CD8-positive, alpha-beta memory T cell (primary cell): ENCODE results near the gene LARP4. TPM values are rescaled to one million over a fixed set of nuclear protein-coding genes. Genes with fewer than 3 reads are reported as not detected.

Experiments used
- CTCF ChIA-PET: fragments of 350-600 bp; sonication (Branson Sonifier 250); formaldehyde crosslinking; loops from one replicate; lab custom pipeline; 2021; ENCODE audit warnings: antibody characterized with exemption; lab: Charles Lee
- POLR2A ChIA-PET: fragments of 350-600 bp; sonication (Branson Sonifier 250); formaldehyde crosslinking; loops from one replicate; lab custom pipeline; 2021; ENCODE audit warnings: antibody characterized with exemption; lab: Charles Lee
- DNase-seq, 5 donors: peaks; one replicate each; pipeline versions ENCODE4 v3.0.0 to v3.0.0-alpha.2; 2020 to 2022; ENCODE audit warnings: mixed read lengths in 1 of 5
- H3K27ac ChIP-seq: one replicate; pipeline ENCODE4 v1.7.0; 2013; ENCODE audit warnings: low read depth, mild to moderate bottlenecking, low read length, moderate library complexity
- H3K27me3 ChIP-seq: 2 replicates; pipeline ENCODE4 v1.7.0; 2013; ENCODE audit warnings: low read length, mild to moderate bottlenecking; ENCODE audit not compliant: insufficient read depth, poor library complexity, severe bottlenecking
- H3K36me3 ChIP-seq: 2 replicates; pipeline ENCODE4 v1.7.0; 2013; ENCODE audit warnings: mild to moderate bottlenecking, low read length, moderate library complexity; ENCODE audit not compliant: insufficient read depth
- H3K4me1 ChIP-seq: 2 replicates; pipeline ENCODE4 v1.7.0; 2013; ENCODE audit warnings: mild to moderate bottlenecking, low read length, moderate library complexity; ENCODE audit not compliant: insufficient read depth
- H3K4me3 ChIP-seq: 2 replicates; pipeline ENCODE4 v1.7.0; 2013; ENCODE audit warnings: mild to moderate bottlenecking, low read length
- H3K9me3 ChIP-seq: 2 replicates; pipeline ENCODE4 v1.7.0; 2013; ENCODE audit warnings: mild to moderate bottlenecking, low read length
- H3K27ac Mint-ChIP-seq, 8 donors: one replicate each; pipeline ENCODE4 v1.8.0; 2020 to 2021; ENCODE audit warnings: mixed read lengths in 8 of 8, mild to moderate bottlenecking in 6 of 8, inconsistent platforms in 3 of 8, moderate library complexity in 3 of 8
- H3K27me3 Mint-ChIP-seq, 2 donors: one replicate each; pipeline ENCODE4 v1.8.0; 2020 to 2021; ENCODE audit warnings: mixed read lengths in 2 of 2, mild to moderate bottlenecking in 1 of 2, moderate library complexity in 1 of 2
- H3K36me3 Mint-ChIP-seq, 3 donors: one replicate each; pipeline ENCODE4 v1.8.0; 2020 to 2021; ENCODE audit warnings: mixed read lengths in 3 of 3, inconsistent platforms in 1 of 3, mild to moderate bottlenecking in 1 of 3
- H3K4me1 Mint-ChIP-seq, 3 donors: one replicate each; pipeline ENCODE4 v1.8.0; 2020 to 2021; ENCODE audit warnings: mixed read lengths in 3 of 3, inconsistent platforms in 1 of 3, mild to moderate bottlenecking in 1 of 3
- H3K4me3 Mint-ChIP-seq, 7 donors: one replicate each; pipeline ENCODE4 v1.8.0; 2020 to 2021; ENCODE audit warnings: mixed read lengths in 7 of 7, mild to moderate bottlenecking in 6 of 7, moderate library complexity in 4 of 7, inconsistent platforms in 2 of 7
- H3K9me3 Mint-ChIP-seq, 5 donors: one replicate each; pipeline ENCODE4 v1.8.0; 2020 to 2022; ENCODE audit warnings: mixed read lengths in 5 of 5, mild to moderate bottlenecking in 3 of 5, moderate library complexity in 2 of 5, inconsistent platforms in 1 of 5
- polyA plus RNA-seq: library from polyadenylated mRNA; unstranded; fragments of 300-500 nt; fragmentation: Illumina TruSeq; gene quantifications from one replicate; pipeline ENCODE4 v1.2.3, GENCODE V29; 2021
- total RNA-seq, 2 experiments: library from RNA; stranded (reverse); gene quantifications; one replicate each; pipeline ENCODE4 v1.2.3, GENCODE V29; 2021

Gene LARP4
- total and polyA plus RNA-seq, 3 experiments from 2014 or later, result 19.5 to 121 (median 110) TPM

DNA sequence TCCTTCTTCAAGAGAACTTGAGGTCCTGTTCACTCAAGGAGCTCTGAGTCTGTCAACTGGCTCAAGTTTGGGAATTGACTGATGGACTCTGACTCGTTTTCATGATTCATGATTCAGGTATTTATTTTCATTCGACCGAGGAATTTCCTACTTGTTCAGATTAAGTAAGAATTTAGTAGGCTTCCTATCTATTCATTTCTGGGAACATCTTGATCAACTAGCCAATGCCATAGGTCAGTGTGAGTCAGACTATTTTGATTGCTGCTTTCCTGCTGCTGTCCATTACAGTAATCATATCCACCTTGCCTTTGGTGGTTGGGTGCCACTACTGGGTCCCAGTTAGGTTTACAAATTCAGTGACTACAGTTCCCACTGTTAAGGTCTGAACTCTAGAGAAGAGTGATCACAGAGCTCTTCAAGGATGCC is 10.4 kb upstream of the LARP4 start:
- POLR2A ChIA-PET, result no interaction called here
- Histone ChIP-seq H3K27ac (no peak overlapping the region), H3K4me3 (no peak overlapping the region), H3K4me1 (no peaks in the 10 kb centered on the region), H3K36me3 (no peaks in the 10 kb centered on the region), H3K9me3 (no peaks in the 10 kb centered on the region), H3K27me3 (no peaks in the 10 kb centered on the region)
- no peak for DNase-seq
- no peak overlapping the region for H3K4me3 Mint-ChIP-seq
- H3K4me1 Mint-ChIP-seq, result no peaks in the 10 kb centered on the region
- CTCF ChIA-PET, result interaction anchor here (1.2 kb wide), 1 partner anchor 34 kb away, joined by 4 read pairs; no protein-coding TSS in a partner anchor
- H3K36me3 Mint-ChIP-seq, result no peaks in the 10 kb centered on the region
- H3K27ac Mint-ChIP-seq, result no peak overlapping the region
- no peaks in the 10 kb centered on the region for H3K27me3 Mint-ChIP-seq
- H3K9me3 Mint-ChIP-seq, result no peaks in the 10 kb centered on the region

DNA sequence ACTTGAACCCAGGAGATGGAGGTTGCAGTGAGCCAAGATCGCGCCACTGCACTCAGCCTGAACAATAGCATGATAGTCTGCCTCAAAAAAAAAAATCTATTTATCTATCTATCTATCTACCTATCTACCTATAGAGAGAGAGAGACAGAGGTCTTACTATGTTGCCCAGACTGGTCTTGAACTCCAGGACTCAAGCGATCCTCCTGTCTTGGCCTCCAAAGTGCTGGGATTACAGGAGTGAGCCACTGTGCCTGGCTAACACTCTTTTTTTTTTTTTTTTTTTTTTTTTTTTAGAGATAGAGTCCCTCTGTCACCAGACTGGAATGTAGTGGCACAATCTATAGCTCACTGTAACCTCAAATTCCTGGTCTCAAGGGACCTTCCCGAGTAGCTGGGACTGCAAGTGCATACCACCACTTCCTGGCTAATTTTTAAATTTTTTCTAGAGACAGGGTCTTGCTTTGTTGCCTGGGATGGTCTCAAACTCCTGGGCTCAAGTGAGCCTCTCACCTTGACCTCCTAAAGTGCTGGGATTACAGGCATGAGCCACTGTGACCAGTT is 6.1 kb upstream of the LARP4 start:
- Histone ChIP-seq H3K9me3 (no peaks in the 10 kb centered on the region), H3K4me1 (no peaks in the 10 kb centered on the region), H3K27ac (no peak overlapping the region), H3K36me3 (no peaks in the 10 kb centered on the region), H3K4me3 (no peak overlapping the region), H3K27me3 (no peaks in the 10 kb centered on the region)
- Mint-ChIP-seq H3K4me3 (no peak overlapping the region), H3K9me3 (no peaks in the 10 kb centered on the region), H3K27ac (no peak overlapping the region), H3K36me3 (peaks cover 0 to 6% (median 0%) of the 10 kb centered on the region in 3 donors), H3K27me3 (peaks cover 3 to 11% of the 10 kb centered on the region in 2 donors), H3K4me1 (no peaks in the 10 kb centered on the region)
- ChIA-PET POLR2A (no interaction called here), CTCF (no interaction called here)
- DNase-seq, result no peak

DNA sequence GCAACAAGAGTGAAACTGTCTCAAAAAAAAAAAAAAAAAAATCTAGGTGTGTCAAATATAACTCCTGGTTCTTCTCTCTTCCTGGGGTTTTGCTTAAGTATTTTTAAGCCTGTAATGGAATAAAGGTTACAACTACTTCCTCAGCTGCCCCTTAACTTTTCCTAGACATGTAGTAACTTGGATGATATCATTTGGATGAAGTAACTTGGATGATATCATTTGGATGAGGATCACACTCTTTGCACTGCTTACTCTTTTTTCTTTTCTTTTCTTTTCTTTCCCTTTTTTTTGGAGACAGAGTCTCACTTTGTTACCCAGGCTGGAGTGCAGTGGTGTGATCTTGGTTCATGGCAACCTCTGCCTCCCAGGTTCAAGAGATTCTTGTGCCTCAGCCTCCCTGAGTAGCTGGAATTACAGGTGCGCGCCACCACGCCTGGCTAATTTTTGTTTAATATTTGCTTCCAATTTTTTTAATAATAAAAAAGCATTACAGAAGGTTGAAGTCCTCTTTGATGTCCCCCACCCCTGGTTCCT is 3.5 kb upstream of the LARP4 start:
- no peak overlapping the region for H3K27ac ChIP-seq
- H3K36me3 ChIP-seq, result no peaks in the 10 kb centered on the region
- ChIA-PET CTCF (no interaction called here), POLR2A (no interaction called here)
- DNase-seq, result no peak
- H3K9me3 ChIP-seq, result no peaks in the 10 kb centered on the region
- H3K27me3 Mint-ChIP-seq, result peaks cover 3 to 11% of the 10 kb centered on the region in 2 donors
- H3K9me3 Mint-ChIP-seq, result no peaks in the 10 kb centered on the region
- no peaks in the 10 kb centered on the region for H3K27me3 ChIP-seq
- peaks cover 18 to 21% (median 20%) of the 10 kb centered on the region in 3 donors for H3K4me1 Mint-ChIP-seq
- peaks cover 0 to 11% (median 6%) of the 10 kb centered on the region in 3 donors for H3K36me3 Mint-ChIP-seq
- peak overlapping the region in 1 of 8 donors; percentile 51 for H3K27ac Mint-ChIP-seq
- peaks cover 13% of the 10 kb centered on the region for H3K4me1 ChIP-seq
- H3K4me3 Mint-ChIP-seq, result no peak overlapping the region
- H3K4me3 ChIP-seq, result no peak overlapping the region

DNA sequence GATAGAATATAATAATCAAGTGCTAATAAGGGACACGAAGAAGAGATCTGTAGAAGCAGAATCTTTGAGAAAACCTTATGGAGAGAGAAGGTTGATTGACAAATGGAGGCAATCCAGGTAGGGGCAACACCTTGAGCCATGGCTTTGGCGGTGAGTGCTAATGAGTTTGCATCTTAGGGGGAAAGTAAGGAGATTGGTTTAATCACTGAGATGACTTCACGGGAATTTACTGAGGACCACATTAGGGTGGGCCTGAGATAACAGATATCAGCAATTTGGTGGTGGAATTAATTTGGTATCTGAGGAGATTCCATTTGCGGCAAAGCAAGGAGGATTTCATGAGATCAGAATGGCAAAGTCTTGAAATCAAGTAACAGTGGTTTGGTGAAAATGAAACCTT is 1.8 kb upstream of the LARP4 start:
- Mint-ChIP-seq H3K27ac (no peak overlapping the region), H3K4me3 (peak overlapping the region in 6 of 7 donors; percentile 10 to 53 (median 39)), H3K9me3 (no peaks in the 10 kb centered on the region), H3K4me1 (peaks cover 30 to 38% (median 36%) of the 10 kb centered on the region in 3 donors), H3K27me3 (peaks cover 3 to 11% of the 10 kb centered on the region in 2 donors), H3K36me3 (peaks cover 0 to 11% (median 6%) of the 10 kb centered on the region in 3 donors)
- H3K4me3 ChIP-seq, result no peak overlapping the region
- no peaks in the 10 kb centered on the region for H3K27me3 ChIP-seq
- no peak for DNase-seq
- no peaks in the 10 kb centered on the region for H3K36me3 ChIP-seq
- CTCF ChIA-PET, result no interaction called here
- no peak overlapping the region for H3K27ac ChIP-seq
- H3K4me1 ChIP-seq, result peaks cover 19% of the 10 kb centered on the region
- POLR2A ChIA-PET, result no interaction called here
- no peaks in the 10 kb centered on the region for H3K9me3 ChIP-seq

DNA sequence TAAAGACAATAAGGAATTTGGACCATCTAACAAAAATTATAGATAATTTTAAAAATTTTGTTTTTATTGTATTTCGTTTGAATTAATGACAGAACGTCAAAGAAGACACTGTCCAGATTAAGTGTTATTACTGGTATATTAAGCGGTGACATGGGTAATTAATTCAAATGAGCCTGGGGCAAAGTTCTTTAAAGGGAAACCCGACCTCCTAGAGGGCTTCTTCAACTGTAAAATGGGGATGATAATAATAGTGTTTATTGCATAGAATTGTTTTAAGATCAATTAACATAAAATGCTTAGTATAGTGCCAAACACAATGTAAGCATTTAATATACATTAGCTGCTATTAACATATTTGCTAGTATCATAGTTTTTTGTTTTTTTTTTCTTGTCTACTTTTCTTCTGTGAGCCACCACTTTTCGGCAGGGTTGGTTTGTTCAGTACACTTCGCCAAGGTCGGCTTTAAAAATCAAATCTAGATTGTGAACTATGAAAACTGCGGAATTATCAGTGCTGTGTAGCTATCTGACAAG is 514 bp upstream of the LARP4 start:
- peaks cover 3 to 11% of the 10 kb centered on the region in 2 donors for H3K27me3 Mint-ChIP-seq
- H3K9me3 Mint-ChIP-seq, result no peaks in the 10 kb centered on the region
- peak overlapping the region; percentile 83 to 98 (median 96) for H3K27ac Mint-ChIP-seq
- peak overlapping the region; percentile 97 for H3K4me3 ChIP-seq
- no peaks in the 10 kb centered on the region for H3K36me3 ChIP-seq
- ChIA-PET POLR2A (interaction anchor here (0.6 kb wide), 1 partner anchor 683 kb away, joined by 3 read pairs; no protein-coding TSS in a partner anchor), CTCF (no interaction called here)
- peak overlapping the region; percentile 90 to 100 (median 98) for H3K4me3 Mint-ChIP-seq
- H3K9me3 ChIP-seq, result no peaks in the 10 kb centered on the region
- peaks cover 19% of the 10 kb centered on the region for H3K4me1 ChIP-seq
- peak overlapping the region; percentile 87 for H3K27ac ChIP-seq
- DNase-seq, result no peak
- H3K36me3 Mint-ChIP-seq, result peaks cover 0 to 11% (median 6%) of the 10 kb centered on the region in 3 donors
- H3K4me1 Mint-ChIP-seq, result peaks cover 32 to 45% (median 36%) of the 10 kb centered on the region in 3 donors
- no peaks in the 10 kb centered on the region for H3K27me3 ChIP-seq

DNA sequence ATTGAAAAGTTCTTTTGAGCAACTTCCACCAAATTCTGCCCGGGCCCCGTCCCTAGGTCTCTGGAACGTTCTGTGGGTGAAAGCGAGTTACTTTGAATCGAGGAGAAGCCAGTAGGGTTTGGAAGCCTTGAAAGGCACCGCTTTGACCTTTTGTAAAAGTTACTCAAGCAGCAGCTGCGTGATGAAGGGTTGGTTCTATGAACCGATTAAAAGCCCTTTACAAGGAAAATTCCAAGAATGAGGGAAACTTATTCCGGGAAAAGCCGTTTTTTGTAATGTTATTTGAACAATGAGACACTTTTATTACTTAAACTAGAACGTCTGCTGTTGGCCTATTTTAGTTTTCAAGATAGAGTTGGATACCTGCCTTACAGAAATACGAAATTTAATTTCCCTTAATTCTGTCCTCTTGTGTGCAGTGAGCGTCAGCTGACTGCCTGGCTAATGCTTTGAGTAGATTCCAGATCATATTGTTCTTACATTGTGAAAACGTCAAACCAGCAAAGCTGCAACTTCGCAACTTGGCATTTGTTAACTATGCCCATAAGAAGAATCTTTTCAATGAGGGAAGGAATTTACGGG is 906 bp downstream of the LARP4 start:
- POLR2A ChIA-PET, result interaction anchor here (1.1 kb wide), 1 partner anchor 525 kb away, joined by 10 read pairs; no protein-coding TSS in a partner anchor
- Mint-ChIP-seq H3K27ac (peak overlapping the region; percentile 83 to 98 (median 96)), H3K4me3 (peak overlapping the region; percentile 90 to 100 (median 98))

DNA sequence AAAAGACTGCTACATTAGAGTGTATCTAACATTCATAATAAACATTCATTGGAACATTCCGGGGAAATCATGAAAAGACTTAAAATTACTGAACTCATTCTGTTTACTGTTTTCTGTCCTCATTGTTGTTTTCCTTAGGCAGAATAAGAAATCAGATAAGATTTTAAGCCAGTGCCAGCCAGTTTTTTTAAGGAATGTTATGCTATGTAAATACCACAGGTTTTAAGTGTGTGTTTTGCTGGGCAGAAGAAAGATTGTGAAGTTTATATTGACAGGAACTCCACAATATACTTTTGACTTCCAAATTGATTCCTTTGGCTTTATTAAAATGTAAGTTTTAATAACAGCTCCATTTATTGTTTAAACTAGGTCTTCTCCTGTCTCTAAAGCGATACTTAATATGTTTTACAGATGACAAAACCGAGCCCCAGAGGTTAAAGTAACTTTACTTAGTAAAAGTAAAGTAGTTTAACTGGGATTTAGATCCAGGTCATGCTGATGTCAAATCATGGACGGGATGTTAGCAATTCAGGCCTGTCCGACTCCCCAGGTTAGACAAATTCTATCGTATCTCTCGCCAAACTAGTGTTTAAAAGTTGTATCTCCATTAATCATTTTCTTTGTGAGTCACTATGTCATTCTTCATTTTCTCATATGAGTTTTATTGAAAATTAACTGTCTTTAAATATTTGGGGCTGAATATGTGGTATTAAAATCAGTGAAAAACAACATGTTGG is 1.7 kb downstream of the LARP4 start:
- H3K4me3 ChIP-seq, result peak overlapping the region; percentile 97
- peak overlapping the region; percentile 90 to 100 (median 98) for H3K4me3 Mint-ChIP-seq

More for the DNA sequence above, 906 bp downstream of the LARP4 start:
- peak in 1 of 5 donors; percentile 2 for DNase-seq
- Mint-ChIP-seq H3K4me1 (peaks cover 33 to 50% (median 36%) of the 10 kb centered on the region in 3 donors), H3K36me3 (peaks cover 0 to 11% (median 6%) of the 10 kb centered on the region in 3 donors), H3K27me3 (peaks cover 3 to 4% of the 10 kb centered on the region in 2 donors), H3K9me3 (no peaks in the 10 kb centered on the region)
- H3K4me3 ChIP-seq, result peak overlapping the region; percentile 97
- peaks cover 19% of the 10 kb centered on the region for H3K4me1 ChIP-seq
- H3K9me3 ChIP-seq, result no peaks in the 10 kb centered on the region
- no peaks in the 10 kb centered on the region for H3K36me3 ChIP-seq
- no peaks in the 10 kb centered on the region for H3K27me3 ChIP-seq
- CTCF ChIA-PET, result interaction anchor here (1.5 kb wide), 1 partner anchor 31 kb away, joined by 4 read pairs; no protein-coding TSS in a partner anchor
- peak overlapping the region; percentile 87 for H3K27ac ChIP-seq

More for the DNA sequence above, 1.7 kb downstream of the LARP4 start:
- Histone ChIP-seq H3K27me3 (no peaks in the 10 kb centered on the region), H3K36me3 (no peaks in the 10 kb centered on the region), H3K27ac (peak overlapping the region; percentile 87), H3K9me3 (no peaks in the 10 kb centered on the region), H3K4me1 (peaks cover 19% of the 10 kb centered on the region)
- no peak for DNase-seq
- ChIA-PET CTCF (interaction anchor here (1.5 kb wide), 1 partner anchor 30 kb away, joined by 4 read pairs; no protein-coding TSS in a partner anchor), POLR2A (interaction anchor here (0.6 to 1.1 kb wide), 2 partner anchors 9 to 524 kb away, joined by 5 to 10 read pairs; no protein-coding TSS in a partner anchor)
- peak overlapping the region in 4 of 8 donors; percentile 5 to 98 (median 45) for H3K27ac Mint-ChIP-seq
- H3K27me3 Mint-ChIP-seq, result peaks cover 0 to 3% of the 10 kb centered on the region in 2 donors
- no peaks in the 10 kb centered on the region for H3K9me3 Mint-ChIP-seq
- peaks cover 33 to 50% (median 36%) of the 10 kb centered on the region in 3 donors for H3K4me1 Mint-ChIP-seq
- H3K36me3 Mint-ChIP-seq, result peaks cover 0 to 11% (median 6%) of the 10 kb centered on the region in 3 donors
